Spleen (tissue), 11 donors: ENCODE data around the gene PSMC1. TPM values are rescaled to one million over a fixed set of nuclear protein-coding genes. Genes with fewer than 3 reads are reported as not detected.

Experiments
- DNase-seq: peaks from one replicate; pipeline ENCODE4 v3.0.0-alpha.2; 2020
- H3K27ac ChIP-seq, 8 donors: fragments of 200-600 bp; sonication (generic) in 7 of 8; 1 replicate in 4 of 8; 2 replicates in 4 of 8; pipeline versions ENCODE4 v1.5.0 to v1.8.0; 2016 to 2021; ENCODE audit warnings: inconsistent platforms in 4 of 8, mild to moderate bottlenecking in 4 of 8, moderate library complexity in 1 of 8
- H3K27me3 ChIP-seq, 7 donors: fragments of 200-600 bp; sonication (generic) in 6 of 7; replicated peaks in 1 of 7; 1 replicate in 4 of 7; 2 replicates in 3 of 7; pipeline versions ENCODE4 v1.5.0 to v1.8.0; 2016 to 2021; ENCODE audit warnings: inconsistent platforms in 3 of 7, mild to moderate bottlenecking in 1 of 7
- H3K36me3 ChIP-seq, 6 donors: fragments of 200-600 bp; sonication (generic) in 5 of 6; 1 replicate in 4 of 6; 2 replicates in 2 of 6; pipeline versions ENCODE4 v1.5.0 to v1.8.0; 2016 to 2021; ENCODE audit warnings: inconsistent platforms in 2 of 6
- H3K4me1 ChIP-seq, 6 donors: fragments of 200-600 bp; sonication (generic) in 5 of 6; 1 replicate in 3 of 6; 2 replicates in 3 of 6; pipeline versions ENCODE4 v1.5.0 to v1.8.0; 2016 to 2021; ENCODE audit warnings: inconsistent platforms in 3 of 6
- H3K4me3 ChIP-seq, 8 donors: fragments of 200-600 bp; sonication (generic) in 7 of 8; 1 replicate in 4 of 8; 2 replicates in 4 of 8; pipeline versions ENCODE4 v1.5.0 to v1.8.0; 2016 to 2021; ENCODE audit warnings: inconsistent platforms in 4 of 8, mild to moderate bottlenecking in 4 of 8, moderate library complexity in 2 of 8
- H3K9me3 ChIP-seq, 8 donors: fragments of 200-600 bp; sonication (generic) in 7 of 8; 1 replicate in 4 of 8; 2 replicates in 4 of 8; pipeline versions ENCODE4 v1.5.0 to v1.8.0; 2016 to 2021; ENCODE audit warnings: inconsistent platforms in 4 of 8
- CTCF ChIP-seq, 11 experiments: fragments of 200-600 bp in 7 of 11; fragments of 450-650 bp in 4 of 11; sonication (generic) in 4 of 11; IDR thresholded peaks in 8 of 11; conservative IDR thresholded peaks in 3 of 11; 1 replicate in 7 of 11; 2 replicates in 4 of 11; pipeline versions ENCODE4 v1.4.0 to v1.8.0; 2016 to 2021; ENCODE audit warnings: antibody characterized with exemption in 11 of 11, inconsistent platforms in 4 of 11, mild to moderate bottlenecking in 1 of 11
- POLR2A ChIP-seq, 3 donors: fragments of 450-650 bp; IDR thresholded peaks; one replicate each; pipeline ENCODE4 v1.5.1; 2017; ENCODE audit warnings: antibody characterized with exemption in 3 of 3, mild to moderate bottlenecking in 1 of 3
- POLR2AphosphoS5 ChIP-seq, 3 donors: sonication (generic); formaldehyde crosslinking; IDR thresholded peaks; one replicate each; pipeline ENCODE4 v1.5.1; 2017; ENCODE audit warnings: antibody characterized with exemption in 3 of 3
- WGBS, 5 donors: extraction: QIAGEN DNeasy Blood & Tissue Kit in 3 of 5; methylation state at CpG; one replicate each; pipeline versions ENCODE4 v1.1.5 to v1.1.7; 2013 to 2018; 5-methylcytosine and 5-hydroxymethylcytosine counted together
- intact Hi-C: fragments of 100-400 bp; cut with DNase I; formaldehyde crosslinking; loops from one replicate; pipeline ENCODE4 v1.15.0; 2023; ENCODE audit warnings: low total_unique reads
- polyA plus RNA-seq, 3 donors: library from polyadenylated mRNA; stranded (reverse); fragments of 200-250 nt; gene quantifications; one replicate each; pipeline ENCODE4 v1.2.1, GENCODE V29; 2013
- total RNA-seq, 7 donors: library from RNA; depleted of rRNA in 3 of 7; stranded (reverse); fragments of >200 nt in 3 of 7; fragmentation: NEBNext Ultra II Directional in 4 of 7; extraction: Animal tissue kit (Norgen Biotek cat#: 25700) in 4 of 7; gene quantifications; one replicate each; pipeline versions ENCODE4 v1.1.0 to v1.2.1, GENCODE V29; 2016 to 2021
- donor health status: healthy with polysubstance abuse.
- donor health status: DM: no; HTN: no; CAD: no; lungs with moderate emphysema.
- donor health status: DM: no; HTN: no; CAD: no.
- donor health status: Bipolar disorder and iron deficiency.
- donor health status: healthy.
- donor health status: DM: no; HTN: no; CAD: no.
- donor health status: DM: yes; HTN: yes; CAD: no.

The PSMC1 gene
- total and polyA plus RNA-seq, 10 donors = 70.7 to 104 (median 84.6) TPM

- WGBS, 5 donors = 69 to 88% (median 79%) methylated on average over 4 of the region's 4 CpGs
- intact Hi-C loops = no loop called here
- Histone ChIP-seq H3K4me1 (peaks cover 0 to 48% (median 2%) of the 10 kb centered on the region in 6 donors), H3K36me3 (peaks cover 0 to 42% (median 9%) of the 10 kb centered on the region in 6 donors), H3K27me3 (no peaks in the 10 kb centered on the region), H3K9me3 (no peaks in the 10 kb centered on the region), H3K27ac (no peak overlapping the region), H3K4me3 (no peak overlapping the region)
- TF ChIP-seq CTCF (IDR thresholded peaks at IDR 0.05 in 8 of 11, conservative IDR thresholded peaks at IDR 0.05 in 3 of 11) (no peak), POLR2A (IDR thresholded peaks at IDR 0.05) (no peak), POLR2AphosphoS5 (IDR thresholded peaks at IDR 0.05) (no peak)
- DNase-seq = no peak
Observed at GRCh38 chr14:90321891-90322290, 65.5 kb downstream of the PSMC1 start.

Other genes with a start within 250 kb of the PSMC1 start
- gene KCNK13, start 194.6 kb upstream of the PSMC1 start, total RNA-seq = 1 to 10 TPM in 4 of 7 donors, under 1 TPM in 3; 0.60 to 1.4 (median 1.0) TPM
- gene KCNK13, start 194.6 kb upstream of the PSMC1 start, polyA plus RNA-seq = under 1 TPM; 0.33 to 0.45 (median 0.39) TPM
- 10 to 100 TPM; 15.2 to 28.9 (median 22.4) TPM for gene NRDE2, start 75.4 kb downstream of the PSMC1 start, total RNA-seq
- 10 to 100 TPM in 2 of 3 donors, 1 to 10 TPM in 1; 6.3 to 13.2 (median 11.3) TPM for gene NRDE2, start 75.4 kb downstream of the PSMC1 start, polyA plus RNA-seq
- 100 to 1,000 TPM; 294 to 483 (median 387) TPM for gene CALM1, start 140.5 kb downstream of the PSMC1 start, total RNA-seq
- 100 to 1,000 TPM; 188 to 292 (median 256) TPM for gene CALM1, start 140.5 kb downstream of the PSMC1 start, polyA plus RNA-seq